K562 (cell line): Measurements from ENCODE around the gene LLGL1. TPM values are rescaled to one million over a fixed set of nuclear protein-coding genes. Genes with fewer than 3 reads are reported as not detected.

Source experiments
- DEAF1 ChIP-seq: fragments of 450-650 bp; formaldehyde crosslinking; IDR thresholded peaks from 2 replicates; pipeline ENCODE4 v1.4.0; 2020; ENCODE audit warnings: mild to moderate bottlenecking, moderate library complexity
- HNRNPLL ChIP-seq: fragments of 200-400 bp; formaldehyde crosslinking; IDR thresholded peaks from 2 replicates; pipeline ENCODE4 v1.6.1; 2017; ENCODE audit warnings: low read length, low read depth, mild to moderate bottlenecking; ENCODE audit not compliant: poor library complexity, severe bottlenecking
- MEF2A ChIP-seq: IDR thresholded peaks from 2 replicates; pipeline ENCODE4 v1.6.1; 2011; ENCODE audit warnings: low read depth, mild to moderate bottlenecking, low read length, moderate library complexity; ENCODE audit not compliant: control insufficient read depth
- NCOA4 ChIP-seq: fragments of 450-650 bp; IDR thresholded peaks from 2 replicates; pipeline ENCODE4 v1.6.1; 2018; ENCODE audit warnings: mild to moderate bottlenecking; ENCODE audit not compliant: partially characterized antibody
- NEUROD1 ChIP-seq: fragments of 150-350 bp; IDR thresholded peaks from 2 replicates; pipeline ENCODE4 v1.6.1; 2014; ENCODE audit warnings: borderline replicate concordance, low read length, low read depth; ENCODE audit not compliant: partially characterized antibody
- PBX2 ChIP-seq, 2 experiments: IDR thresholded peaks in 1 of 2; conservative IDR thresholded peaks in 1 of 2; 2 replicates each; pipeline ENCODE4 v1.6.1; 2016; ENCODE audit warnings: low read depth in 2 of 2, mild to moderate bottlenecking in 1 of 2, missing compliant biosample characterization in 1 of 2, missing genetic modification characterization in 1 of 2, moderate library complexity in 1 of 2
- PKNOX1 ChIP-seq: fragments of 450-650 bp; IDR thresholded peaks from 2 replicates; pipeline ENCODE4 v1.6.1; 2016
- PTRF ChIP-seq: fragments of 450-650 bp; IDR thresholded peaks from 2 replicates; pipeline ENCODE4 v1.6.1; 2016; ENCODE audit warnings: mild to moderate bottlenecking, missing genetic modification characterization, missing compliant biosample characterization
- RNF219 ChIP-seq: fragments of 250-450 bp; sonication (Bioruptor Pico); IDR thresholded peaks from 2 replicates; pipeline ENCODE4 v1.5.0; 2022; ENCODE audit warnings: mild to moderate bottlenecking
- SMARCA5 ChIP-seq: fragments of 450-650 bp; IDR thresholded peaks from 2 replicates; pipeline ENCODE4 v1.6.1; 2016
- TCF3 ChIP-seq: sonication (generic); formaldehyde crosslinking; IDR thresholded peaks from 2 replicates; pipeline ENCODE4 v1.4.0; 2020; ENCODE audit warnings: mild to moderate bottlenecking, missing genetic modification reagents
- VEZF1 ChIP-seq: fragments of 200-800 bp; sonication (Bioruptor generic); IDR thresholded peaks from 2 replicates; pipeline ENCODE4 v1.6.1; 2017; ENCODE audit warnings: missing genetic modification characterization, missing compliant biosample characterization
- XRCC3 ChIP-seq: fragments of 450-650 bp; IDR thresholded peaks from 2 replicates; pipeline ENCODE4 v1.6.1; 2017; ENCODE audit warnings: mild to moderate bottlenecking, moderate library complexity
- ZBTB7A ChIP-seq: IDR thresholded peaks from 2 replicates; pipeline ENCODE4 v1.6.1; 2011; ENCODE audit warnings: low read depth, mild to moderate bottlenecking, low read length, moderate library complexity, borderline replicate concordance; ENCODE audit not compliant: control insufficient read depth
- ZNF121 ChIP-seq: sonication (generic); formaldehyde crosslinking; conservative IDR thresholded peaks from 2 replicates; pipeline ENCODE4 v1.8.0; 2022; ENCODE audit warnings: missing genetic modification reagents
- ZNF24 ChIP-seq: fragments of 450-650 bp; IDR thresholded peaks from 2 replicates; pipeline ENCODE4 v1.6.1; 2016
- ZNF507 ChIP-seq: conservative IDR thresholded peaks from 2 replicates; pipeline ENCODE4 v1.6.1; 2017; ENCODE audit warnings: missing genetic modification characterization, missing compliant biosample characterization
- polyA plus RNA-seq, 8 experiments: library from polyadenylated mRNA; depleted of rRNA in 4 of 8; stranded (reverse) in 5 of 8; unstranded in 3 of 8; fragments of >200 nt; fragmentation: Nextera tagmentation in 2 of 8; fragmentation: Illumina TruSeq in 1 of 8; extraction: Ambion mirVana in 2 of 8; extraction: Trizol in 1 of 8; gene quantifications; 2 replicates each; pipeline versions ENCODE4 v1.2.1 to v1.2.3, GENCODE V29; 2011 to 2014; ENCODE audit warnings: inconsistent platforms in 1 of 8, missing spikeins in 1 of 8
- total RNA-seq, 7 experiments: library from RNA; depleted of rRNA in 6 of 7; stranded (reverse); fragments of >200 nt in 6 of 7; fragmentation: Illumina TruSeq in 2 of 7; extraction: Trizol in 2 of 7; gene quantifications; 2 replicates each; pipeline versions ENCODE4 v1.2.1 to v1.2.3, GENCODE V29; 2011 to 2021; ENCODE audit warnings: low replicate concordance in 1 of 7

LLGL1 gene
- total and polyA plus RNA-seq, 9 of the 15 experiments (the other 6 are each of a cell fraction or from before 2014, with no cell fraction given): 0.11 to 12.9 (median 5.3) TPM; not detected in 1

- no peak for TF ChIP-seq TCF3 (CRISPR knock-in tag)
- TF ChIP-seq SMARCA5: no peak
- TF ChIP-seq PBX2 (CRISPR knock-in tag; IDR thresholded peaks at IDR 0.05; ENCODE audit: low read depth): peak; percentile 96
- peak; percentile 99 for TF ChIP-seq PBX2 (tag; conservative IDR thresholded peaks at IDR 0.05; ENCODE audit: low read depth)
- no peak for TF ChIP-seq PTRF (tag)
- no peak for TF ChIP-seq XRCC3
- TF ChIP-seq ZBTB7A: peak; percentile 75; the same call in 1 of the 2 replicates
- TF ChIP-seq DEAF1: no peak
- TF ChIP-seq RNF219: no peak
- no peak for TF ChIP-seq MEF2A
- no peak for TF ChIP-seq ZNF507 (tag)
- TF ChIP-seq ZNF24: no peak
- TF ChIP-seq VEZF1 (CRISPR knock-in tag): peak; percentile 1
- TF ChIP-seq NCOA4: no peak
- peak; percentile 100 for TF ChIP-seq PKNOX1
- TF ChIP-seq HNRNPLL: peak; percentile 73
- peak; percentile 52 for TF ChIP-seq NEUROD1
- TF ChIP-seq ZNF121 (CRISPR knock-in tag): no peak
These were observed 41.9 kb upstream of the LLGL1 start, which contains the start of gene ALKBH5 (continued) for GRCh38 chr17:18183334-18184142.
